H1 (cell line): Measurements from ENCODE around the gene TMEM220. TPM values are rescaled to one million over a fixed set of nuclear protein-coding genes. Genes with fewer than 3 reads are reported as not detected.

ENCODE experiments used
- BCL11A ChIP-seq, 2 experiments: IDR thresholded peaks; one replicate each; pipeline ENCODE4 v1.6.1; 2011; ENCODE audit warnings: low read depth in 2 of 2, low read length in 2 of 2, mild to moderate bottlenecking in 2 of 2
- HDAC2 ChIP-seq, 2 experiments: fragments of 300-600 bp in 1 of 2; sonication (generic) in 1 of 2; IDR thresholded peaks; 2 replicates each; pipeline ENCODE4 v1.6.1; 2011 to 2012; ENCODE audit warnings: low read depth in 2 of 2, low read length in 2 of 2, mild to moderate bottlenecking in 2 of 2, moderate library complexity in 2 of 2, borderline replicate concordance in 1 of 2, inconsistent platforms in 1 of 2
- KDM1A ChIP-seq: fragments of 200-600, 300-600 bp; sonication (generic); IDR thresholded peaks from 2 replicates; pipeline ENCODE4 v1.7.1; 2016; ENCODE audit warnings: mild to moderate bottlenecking, low read length, borderline replicate concordance
- RBBP5 ChIP-seq: IDR thresholded peaks from 2 replicates; pipeline ENCODE4 v1.7.1; 2012; ENCODE audit warnings: low read depth, mild to moderate bottlenecking, inconsistent platforms, low read length, moderate library complexity, borderline replicate concordance
- RNF2 ChIP-seq: fragments of 200-900, 300-1000 bp; sonication (generic); IDR thresholded peaks from 2 replicates; pipeline ENCODE4 v1.7.1; 2016; ENCODE audit warnings: borderline replicate concordance, low read depth, mild to moderate bottlenecking, antibody characterized with exemption, low read length; ENCODE audit not compliant: poor library complexity, severe bottlenecking; ENCODE audit errors: missing control alignments
- SIX5 ChIP-seq: IDR thresholded peaks from 2 replicates; pipeline ENCODE4 v1.6.1; 2011; ENCODE audit warnings: mild to moderate bottlenecking, low read depth, low read length
- SP2 ChIP-seq: IDR thresholded peaks from 2 replicates; pipeline ENCODE4 v1.6.1; 2012; ENCODE audit warnings: mild to moderate bottlenecking, low read length, inconsistent platforms
- polyA plus RNA-seq, 7 experiments: library from polyadenylated mRNA; depleted of rRNA in 3 of 7; stranded (reverse) in 5 of 7; unstranded in 2 of 7; fragments of >200 nt in 5 of 7; fragments of 200-250 nt in 2 of 7; gene quantifications; 1 replicate in 5 of 7; 2 replicates in 1 of 7; 4 replicates in 1 of 7; pipeline versions ENCODE4 v1.2.1 to v1.2.3, GENCODE V29; 2011 to 2013; ENCODE audit warnings: missing spikeins in 2 of 7, mixed read lengths in 2 of 7
- total RNA-seq: library from RNA; stranded (reverse); fragmentation: NEBNext Ultra II Directional; extraction: Animal tissue kit (Norgen Biotek cat#: 25700); gene quantifications from 2 replicates; pipeline ENCODE4 v1.2.1, GENCODE V29; 2021

Gene TMEM220
- total and polyA plus RNA-seq, 2 of the 8 experiments (the other 6 are each of a cell fraction or from before 2014, with no cell fraction given), result 3.8 to 4.1 TPM

GRCh38 chr17:10681866-10682446, 47.9 kb downstream of the TMEM220 start (continued):
- TF ChIP-seq RNF2 (no peak), SP2 (no peak), BCL11A (IDR thresholded peaks at IDR 0.05; ENCODE audit: low read depth in 2 of 2, low read length in 2 of 2) (no peak), RBBP5 (no peak), KDM1A (no peak), SIX5 (no peak), HDAC2 (IDR thresholded peaks at IDR 0.05; ENCODE audit: borderline replicate concordance in 1 of 2, low read depth in 2 of 2, low read length in 2 of 2) (no peak)
